ENCODE measurements around the gene BORCS5. TPM values are rescaled to one million over a fixed set of nuclear protein-coding genes. Genes with fewer than 3 reads are reported as not detected.

BORCS5 gene
- total and polyA plus RNA-seq, 2 of the 8 experiments (the other 6 are each of a cell fraction or from before 2014, with no cell fraction given): 8.3 to 17.4 TPM

DNA sequence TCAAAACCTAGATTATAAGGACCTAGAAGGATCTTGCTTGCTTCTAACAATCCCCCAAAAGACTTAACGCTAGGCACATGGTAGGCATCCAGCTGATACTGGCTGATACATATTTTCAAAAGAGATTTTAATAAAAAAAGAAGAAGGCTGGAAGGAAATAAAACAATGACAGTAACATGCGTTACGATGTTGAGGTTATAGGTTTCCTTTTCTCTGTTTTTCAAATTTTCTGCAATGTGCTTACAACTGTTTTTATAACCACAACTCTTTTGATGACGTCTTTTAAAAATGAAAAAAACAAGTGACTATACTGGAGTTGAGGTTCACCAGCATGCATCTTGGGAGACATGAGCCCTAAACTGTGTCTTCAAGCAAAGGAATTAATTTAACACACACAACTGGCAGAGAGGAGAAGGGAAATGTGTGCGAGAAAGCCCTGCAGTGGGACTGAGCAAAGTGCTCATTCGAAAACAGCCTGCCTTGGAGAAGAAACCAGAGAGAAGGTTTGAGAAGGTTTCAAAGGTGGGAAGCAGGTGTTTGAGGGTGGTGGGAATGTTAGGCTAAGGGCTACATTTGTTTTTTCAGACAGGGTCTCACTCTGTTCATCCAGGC lies 125.4 kb downstream of the BORCS5 start (continued):
- TF ChIP-seq, protein P1, sequence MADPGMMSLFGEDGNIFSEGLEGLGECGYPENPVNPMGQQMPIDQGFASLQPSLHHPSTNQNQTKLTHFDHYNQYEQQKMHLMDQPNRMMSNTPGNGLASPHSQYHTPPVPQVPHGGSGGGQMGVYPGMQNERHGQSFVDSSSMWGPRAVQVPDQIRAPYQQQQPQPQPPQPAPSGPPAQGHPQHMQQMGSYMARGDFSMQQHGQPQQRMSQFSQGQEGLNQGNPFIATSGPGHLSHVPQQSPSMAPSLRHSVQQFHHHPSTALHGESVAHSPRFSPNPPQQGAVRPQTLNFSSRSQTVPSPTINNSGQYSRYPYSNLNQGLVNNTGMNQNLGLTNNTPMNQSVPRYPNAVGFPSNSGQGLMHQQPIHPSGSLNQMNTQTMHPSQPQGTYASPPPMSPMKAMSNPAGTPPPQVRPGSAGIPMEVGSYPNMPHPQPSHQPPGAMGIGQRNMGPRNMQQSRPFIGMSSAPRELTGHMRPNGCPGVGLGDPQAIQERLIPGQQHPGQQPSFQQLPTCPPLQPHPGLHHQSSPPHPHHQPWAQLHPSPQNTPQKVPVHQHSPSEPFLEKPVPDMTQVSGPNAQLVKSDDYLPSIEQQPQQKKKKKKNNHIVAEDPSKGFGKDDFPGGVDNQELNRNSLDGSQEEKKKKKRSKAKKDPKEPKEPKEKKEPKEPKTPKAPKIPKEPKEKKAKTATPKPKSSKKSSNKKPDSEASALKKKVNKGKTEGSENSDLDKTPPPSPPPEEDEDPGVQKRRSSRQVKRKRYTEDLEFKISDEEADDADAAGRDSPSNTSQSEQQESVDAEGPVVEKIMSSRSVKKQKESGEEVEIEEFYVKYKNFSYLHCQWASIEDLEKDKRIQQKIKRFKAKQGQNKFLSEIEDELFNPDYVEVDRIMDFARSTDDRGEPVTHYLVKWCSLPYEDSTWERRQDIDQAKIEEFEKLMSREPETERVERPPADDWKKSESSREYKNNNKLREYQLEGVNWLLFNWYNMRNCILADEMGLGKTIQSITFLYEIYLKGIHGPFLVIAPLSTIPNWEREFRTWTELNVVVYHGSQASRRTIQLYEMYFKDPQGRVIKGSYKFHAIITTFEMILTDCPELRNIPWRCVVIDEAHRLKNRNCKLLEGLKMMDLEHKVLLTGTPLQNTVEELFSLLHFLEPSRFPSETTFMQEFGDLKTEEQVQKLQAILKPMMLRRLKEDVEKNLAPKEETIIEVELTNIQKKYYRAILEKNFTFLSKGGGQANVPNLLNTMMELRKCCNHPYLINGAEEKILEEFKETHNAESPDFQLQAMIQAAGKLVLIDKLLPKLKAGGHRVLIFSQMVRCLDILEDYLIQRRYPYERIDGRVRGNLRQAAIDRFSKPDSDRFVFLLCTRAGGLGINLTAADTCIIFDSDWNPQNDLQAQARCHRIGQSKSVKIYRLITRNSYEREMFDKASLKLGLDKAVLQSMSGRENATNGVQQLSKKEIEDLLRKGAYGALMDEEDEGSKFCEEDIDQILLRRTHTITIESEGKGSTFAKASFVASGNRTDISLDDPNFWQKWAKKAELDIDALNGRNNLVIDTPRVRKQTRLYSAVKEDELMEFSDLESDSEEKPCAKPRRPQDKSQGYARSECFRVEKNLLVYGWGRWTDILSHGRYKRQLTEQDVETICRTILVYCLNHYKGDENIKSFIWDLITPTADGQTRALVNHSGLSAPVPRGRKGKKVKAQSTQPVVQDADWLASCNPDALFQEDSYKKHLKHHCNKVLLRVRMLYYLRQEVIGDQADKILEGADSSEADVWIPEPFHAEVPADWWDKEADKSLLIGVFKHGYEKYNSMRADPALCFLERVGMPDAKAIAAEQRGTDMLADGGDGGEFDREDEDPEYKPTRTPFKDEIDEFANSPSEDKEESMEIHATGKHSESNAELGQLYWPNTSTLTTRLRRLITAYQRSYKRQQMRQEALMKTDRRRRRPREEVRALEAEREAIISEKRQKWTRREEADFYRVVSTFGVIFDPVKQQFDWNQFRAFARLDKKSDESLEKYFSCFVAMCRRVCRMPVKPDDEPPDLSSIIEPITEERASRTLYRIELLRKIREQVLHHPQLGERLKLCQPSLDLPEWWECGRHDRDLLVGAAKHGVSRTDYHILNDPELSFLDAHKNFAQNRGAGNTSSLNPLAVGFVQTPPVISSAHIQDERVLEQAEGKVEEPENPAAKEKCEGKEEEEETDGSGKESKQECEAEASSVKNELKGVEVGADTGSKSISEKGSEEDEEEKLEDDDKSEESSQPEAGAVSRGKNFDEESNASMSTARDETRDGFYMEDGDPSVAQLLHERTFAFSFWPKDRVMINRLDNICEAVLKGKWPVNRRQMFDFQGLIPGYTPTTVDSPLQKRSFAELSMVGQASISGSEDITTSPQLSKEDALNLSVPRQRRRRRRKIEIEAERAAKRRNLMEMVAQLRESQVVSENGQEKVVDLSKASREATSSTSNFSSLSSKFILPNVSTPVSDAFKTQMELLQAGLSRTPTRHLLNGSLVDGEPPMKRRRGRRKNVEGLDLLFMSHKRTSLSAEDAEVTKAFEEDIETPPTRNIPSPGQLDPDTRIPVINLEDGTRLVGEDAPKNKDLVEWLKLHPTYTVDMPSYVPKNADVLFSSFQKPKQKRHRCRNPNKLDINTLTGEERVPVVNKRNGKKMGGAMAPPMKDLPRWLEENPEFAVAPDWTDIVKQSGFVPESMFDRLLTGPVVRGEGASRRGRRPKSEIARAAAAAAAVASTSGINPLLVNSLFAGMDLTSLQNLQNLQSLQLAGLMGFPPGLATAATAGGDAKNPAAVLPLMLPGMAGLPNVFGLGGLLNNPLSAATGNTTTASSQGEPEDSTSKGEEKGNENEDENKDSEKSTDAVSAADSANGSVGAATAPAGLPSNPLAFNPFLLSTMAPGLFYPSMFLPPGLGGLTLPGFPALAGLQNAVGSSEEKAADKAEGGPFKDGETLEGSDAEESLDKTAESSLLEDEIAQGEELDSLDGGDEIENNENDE (IDR thresholded peaks at IDR 0.05; ENCODE audit: insufficient replicate concordance, low read length): no peak
- TF ChIP-seq HDAC6 (IDR thresholded peaks at IDR 0.05; ENCODE audit: low read depth, low read length) (no peak), KDM4A (IDR thresholded peaks at IDR 0.05; ENCODE audit: low read depth, low read length, severe bottlenecking) (no peak), JUND (IDR thresholded peaks at IDR 0.05; ENCODE audit: low read length) (no peak), BACH1 (IDR thresholded peaks at IDR 0.05; ENCODE audit: low read length) (no peak)
